GM18505 (cell line): ENCODE results near the gene CACNA1E.

Experiments
- ATAC-seq: cut with Tn5 transposase; IDR thresholded peaks from one replicate; pipeline ENCODE4 v1.9.1; 2021; ENCODE audit not compliant: unreplicated experiment
- POLR2A ChIP-seq: IDR thresholded peaks from 4 replicates; pipeline ENCODE4 v1.6.1; 2011; ENCODE audit warnings: borderline replicate concordance; ENCODE audit not compliant: insufficient read depth, insufficient read length; ENCODE audit errors: extremely low read depth

The CACNA1E gene

GRCh38 chr1:181594553-181594952 is 111.2 kb downstream of the CACNA1E start:
- TF ChIP-seq POLR2A = no peak
- ATAC-seq = no peak

- no peak for TF ChIP-seq POLR2A
- no peak for ATAC-seq
Measured at GRCh38 chr1:181595234-181595633, 111.9 kb downstream of the CACNA1E start.

DNA sequence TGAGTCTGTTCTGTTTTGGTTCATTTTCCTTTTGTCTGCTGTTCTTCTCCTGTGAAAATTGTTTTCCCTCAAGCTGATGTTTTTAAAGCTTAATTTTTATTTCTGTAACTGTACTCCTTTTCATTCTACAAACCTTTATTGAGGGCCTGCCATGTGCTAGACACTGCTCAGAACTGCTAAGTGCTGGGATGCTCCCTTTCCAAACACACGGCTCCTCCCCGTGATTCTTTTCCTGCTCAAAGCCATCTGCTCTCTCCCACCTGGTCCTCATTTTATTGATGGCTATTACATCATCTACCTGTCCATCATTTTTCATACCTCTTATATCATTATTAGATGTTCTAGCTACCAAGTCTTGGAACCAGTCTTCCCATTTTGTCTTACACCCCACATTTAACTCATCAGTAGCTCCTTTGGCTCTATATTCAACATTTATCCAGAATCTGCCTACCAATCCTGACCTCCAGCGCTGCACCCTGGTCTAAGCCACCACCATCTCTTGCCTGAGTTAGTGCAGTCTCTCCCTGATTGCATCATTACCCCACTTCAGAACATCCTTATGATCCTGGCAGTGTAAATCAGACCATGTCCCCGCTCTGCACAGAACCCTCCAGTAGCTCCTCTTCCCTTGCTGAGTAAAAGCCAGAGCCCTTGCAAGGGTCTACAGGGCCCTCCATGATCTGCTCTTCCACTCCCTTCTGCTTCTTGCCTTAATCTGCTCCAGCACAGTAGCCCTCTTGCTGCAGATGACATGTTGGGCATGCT is 118.1 kb downstream of the CACNA1E start:
- TF ChIP-seq POLR2A = no peak
- ATAC-seq = no peak

- no peak for ATAC-seq
- no peak for TF ChIP-seq POLR2A
Measured at GRCh38 chr1:181603735-181604410, 120.6 kb downstream of the CACNA1E start.

DNA sequence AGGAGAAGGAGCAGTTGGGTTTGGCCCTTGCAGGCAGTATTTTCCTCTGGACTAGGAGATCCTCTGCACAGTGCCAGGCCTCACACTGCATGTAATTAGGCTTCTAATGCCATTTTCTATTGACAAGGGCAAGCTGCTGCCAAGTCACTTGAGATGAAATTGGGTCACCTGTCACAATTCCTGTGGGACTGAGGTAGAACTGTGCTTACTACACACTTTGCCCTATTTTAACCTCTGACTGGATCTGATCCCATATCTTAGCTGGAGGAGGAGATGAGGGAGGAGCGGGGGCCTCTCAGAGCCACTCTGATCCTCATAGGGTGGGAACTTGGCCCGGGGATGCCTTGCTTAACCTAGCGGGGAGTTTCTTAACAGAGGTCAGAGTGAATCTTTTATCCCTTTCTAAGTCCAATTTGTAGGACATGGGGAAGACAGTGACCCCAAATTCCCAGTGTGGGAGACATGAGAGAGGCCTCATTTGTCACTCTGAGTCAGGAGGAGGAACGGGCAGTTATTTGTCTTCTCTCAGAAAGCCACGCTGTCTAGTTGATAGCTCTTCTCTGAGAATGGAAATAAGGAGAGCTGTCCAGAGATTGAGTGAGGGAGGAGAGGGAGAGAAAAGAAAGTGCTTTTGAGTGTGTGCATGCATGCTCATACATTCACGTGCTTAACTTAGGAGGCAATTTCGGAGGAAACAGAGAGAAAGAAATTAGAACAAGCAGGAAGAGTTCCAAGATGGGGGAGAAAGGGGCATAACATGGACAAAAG is 121.3 kb downstream of the CACNA1E start:
- ATAC-seq = no peak
- no peak for TF ChIP-seq POLR2A

DNA sequence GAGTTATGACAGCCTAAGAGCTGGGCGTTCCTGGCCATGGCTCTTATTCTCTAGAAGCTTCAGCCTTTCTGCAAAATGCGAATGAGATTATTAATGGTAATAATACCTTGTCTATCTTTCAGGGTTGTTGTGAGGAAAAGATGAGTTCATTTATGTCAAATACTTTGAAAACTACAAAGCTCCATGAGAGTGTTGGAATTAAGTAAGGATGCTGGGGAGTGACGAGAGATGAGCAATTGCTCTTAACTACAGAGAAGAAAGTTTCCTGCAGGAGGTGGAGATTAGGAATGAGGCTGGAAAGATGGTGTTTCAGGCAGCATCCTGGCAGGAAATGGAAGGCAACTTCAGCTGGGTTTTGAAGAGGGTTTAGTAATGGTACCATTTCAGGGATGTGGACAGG is 124.2 kb downstream of the CACNA1E start:
- no peak for TF ChIP-seq POLR2A
- ATAC-seq = no peak

GRCh38 chr1:181608386-181608785 is 125.1 kb downstream of the CACNA1E start:
- no peak for TF ChIP-seq POLR2A

GRCh38 chr1:181608948-181609347 is 125.6 kb downstream of the CACNA1E start:
- ATAC-seq = no peak
- TF ChIP-seq POLR2A = no peak

More at GRCh38 chr1:181608386-181608785, 125.1 kb downstream of the CACNA1E start:
- ATAC-seq = no peak

DNA sequence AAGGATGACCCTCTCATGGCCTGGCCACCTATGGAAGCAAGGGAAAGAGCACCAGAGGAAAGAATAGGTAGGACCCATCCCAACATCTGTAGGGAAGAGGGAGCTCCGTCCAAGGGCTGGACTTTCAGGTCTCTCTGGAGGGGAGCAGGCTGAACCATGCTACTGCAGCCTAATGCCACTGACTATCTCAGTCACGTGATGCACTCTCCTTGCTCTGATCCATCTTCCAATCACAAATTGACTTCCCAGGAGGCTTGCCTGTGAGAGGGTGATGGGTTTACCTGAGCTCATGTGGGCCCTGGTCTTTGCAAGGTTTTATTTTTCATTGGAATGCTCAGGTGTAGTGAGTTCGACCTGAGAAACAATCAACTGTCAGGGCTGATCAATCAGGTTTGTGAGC is 128.8 kb downstream of the CACNA1E start:
- no peak for TF ChIP-seq POLR2A
- no peak for ATAC-seq

DNA sequence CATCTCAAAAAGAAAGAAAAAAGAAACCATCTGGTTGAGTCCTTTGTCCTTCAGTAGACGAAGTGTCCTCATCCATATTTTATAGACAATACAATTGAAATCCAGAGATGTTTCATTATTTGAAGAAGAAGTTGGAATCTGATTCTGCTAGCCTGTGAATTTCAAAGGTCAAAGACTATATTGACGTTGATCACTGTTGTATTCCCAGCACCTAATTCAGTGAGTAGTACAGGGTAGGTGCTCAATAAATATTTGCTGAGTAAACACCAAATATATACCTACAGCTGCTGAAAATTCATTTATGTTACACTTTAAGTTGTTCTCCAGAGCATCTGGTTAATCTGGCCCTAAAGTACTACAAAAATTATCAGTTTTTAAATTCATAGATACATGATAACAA is 135.2 kb downstream of the CACNA1E start:
- no peak for TF ChIP-seq POLR2A
- ATAC-seq = no peak

DNA sequence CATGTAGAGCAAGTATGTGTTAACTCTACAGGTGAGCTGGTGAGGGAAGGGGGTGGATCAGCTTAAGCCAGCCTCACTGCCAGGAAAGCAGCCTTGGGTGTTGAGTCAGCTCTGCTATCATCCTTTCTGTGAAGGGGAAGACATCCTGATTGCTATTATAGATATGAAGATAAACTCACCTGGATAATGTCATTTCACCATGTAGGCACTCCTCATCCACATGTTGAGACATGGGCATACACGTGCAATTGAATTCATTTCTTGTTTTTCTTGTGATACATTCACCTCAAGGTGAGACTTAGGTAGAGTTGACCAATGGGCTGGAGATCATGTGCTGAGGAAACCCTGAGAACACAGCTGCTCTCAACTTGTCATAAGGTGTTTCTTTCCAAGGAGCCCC is 136.9 kb downstream of the CACNA1E start:
- no peak for TF ChIP-seq POLR2A
- no peak for ATAC-seq

DNA sequence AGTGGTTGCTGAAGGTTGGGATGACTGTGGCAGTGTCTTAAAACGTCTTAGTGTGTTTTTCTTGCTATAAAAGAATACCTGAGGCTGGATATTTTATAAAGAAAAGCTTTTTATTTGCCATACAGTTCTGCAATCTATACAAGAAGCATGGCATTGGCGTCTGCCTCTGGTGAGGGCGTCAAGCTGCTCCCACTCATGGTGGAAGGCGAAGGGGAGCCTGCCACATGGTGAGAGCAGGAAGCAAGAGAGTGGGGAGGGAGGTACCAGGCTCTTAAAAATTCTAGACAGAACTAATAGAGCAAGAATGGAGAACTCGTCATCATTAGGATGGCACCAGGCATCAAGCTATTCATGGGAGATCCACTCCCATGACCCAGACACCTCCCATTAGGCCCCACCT is 140.5 kb downstream of the CACNA1E start:
- no peak for ATAC-seq
- TF ChIP-seq POLR2A = no peak

DNA sequence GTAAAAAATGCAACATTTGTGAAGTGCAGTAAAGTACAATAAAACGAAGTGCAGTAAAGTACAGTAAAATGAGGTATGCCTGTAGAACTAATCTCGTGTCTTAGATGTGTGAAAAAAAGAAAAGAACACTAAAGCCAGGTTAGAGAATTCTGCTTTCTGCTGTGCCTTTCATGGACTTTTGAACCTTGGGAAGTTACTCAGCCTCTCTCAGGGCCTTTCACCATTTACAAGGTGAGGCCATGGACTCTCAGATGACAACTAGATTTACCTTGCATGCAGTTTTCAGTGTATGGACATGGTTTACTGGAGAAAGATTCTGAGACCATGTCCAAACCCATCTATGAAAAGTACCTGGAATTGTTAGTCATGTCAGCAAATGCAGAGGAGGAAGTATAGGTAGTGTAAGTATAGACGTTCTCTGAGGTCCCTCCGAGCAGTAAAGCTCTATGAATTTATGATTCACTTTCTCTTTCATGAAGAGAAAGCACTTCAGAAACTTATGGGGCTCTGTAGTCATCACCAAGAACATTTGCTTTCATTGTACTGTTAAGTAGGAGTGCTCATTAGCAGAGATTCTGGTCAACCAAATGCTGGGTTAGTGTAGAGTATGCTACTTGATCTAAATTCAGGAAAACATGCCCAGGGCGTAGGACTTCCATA is 143.1 kb downstream of the CACNA1E start:
- no peak for ATAC-seq
- no peak for TF ChIP-seq POLR2A
